GM21786 (cell line): ENCODE results near the gene BMP5.

Experiments used
- ATAC-seq: cut with Tn5 transposase; IDR thresholded peaks from one replicate; pipeline ENCODE4 v1.9.1; 2021; ENCODE audit not compliant: unreplicated experiment

Gene BMP5

DNA sequence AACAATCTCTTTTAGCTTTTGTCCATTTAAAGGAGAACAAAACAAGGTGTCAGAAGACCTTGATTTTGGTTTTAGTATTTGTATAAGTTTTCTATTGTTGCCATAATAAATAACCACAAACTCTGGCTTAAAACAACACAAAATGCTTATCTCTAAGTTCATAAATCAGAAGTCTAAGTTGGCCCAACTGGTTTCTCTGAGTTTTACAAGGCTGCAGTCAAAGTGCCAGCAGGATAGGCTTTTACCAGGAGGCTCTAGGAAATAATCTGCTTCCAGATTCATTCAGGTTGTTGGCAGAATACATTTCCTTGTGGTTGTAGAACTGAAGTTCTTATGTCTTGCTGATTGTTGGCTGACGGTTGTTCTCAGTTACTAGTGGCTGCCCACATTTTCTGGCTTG, 149.2 kb downstream of the BMP5 start:
- ATAC-seq, result no peak

DNA sequence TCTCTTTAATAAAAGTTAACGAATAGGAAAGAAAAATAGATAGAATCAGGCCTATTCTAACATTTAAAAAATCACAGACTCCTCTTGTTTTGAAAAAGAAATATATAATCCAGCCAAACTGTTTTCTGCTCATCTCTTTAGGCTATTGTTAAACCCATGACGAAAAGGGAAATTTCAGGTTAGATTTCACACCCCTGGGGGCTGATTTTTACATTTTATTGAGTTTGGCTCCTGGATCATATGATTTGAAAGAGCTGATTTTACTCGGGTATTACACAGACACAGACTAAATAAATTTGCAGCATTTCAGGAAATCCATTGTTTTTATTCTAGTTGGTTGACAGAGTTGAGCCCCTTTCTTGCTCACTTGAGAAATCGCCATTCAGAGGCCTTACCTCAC, 160.6 kb downstream of the BMP5 start:
- no peak for ATAC-seq

GRCh38 chr6:55713436-55713835, 162.0 kb downstream of the BMP5 start:
- ATAC-seq, result peak; percentile 63

- no peak for ATAC-seq
These were observed 166.7 kb downstream of the BMP5 start for GRCh38 chr6:55708711-55709110.

GRCh38 chr6:55705451-55706440, 169.6 kb downstream of the BMP5 start:
- no peak for ATAC-seq

- ATAC-seq, result no peak
These were observed 171.0 kb downstream of the BMP5 start for GRCh38 chr6:55704421-55704820.
